Heart left ventricle (tissue), 13 donors: ENCODE results near the gene FYN.

Source experiments
- POLR2A ChIP-seq, 2 donors: fragments of 450-650 bp; IDR thresholded peaks; one replicate each; pipeline ENCODE4 v1.6.1; 2017; ENCODE audit warnings: antibody characterized with exemption in 2 of 2, mild to moderate bottlenecking in 2 of 2, moderate library complexity in 2 of 2
- TF ChIP-seq, protein P1 (sequence below), 12 donors: fragments of 200-600 bp; sonication (generic) in 4 of 12; IDR thresholded peaks; one replicate each; pipeline versions ENCODE4 v1.5.0 to v1.8.0; 2018 to 2022; ENCODE audit warnings: antibody characterized with exemption in 12 of 12, mild to moderate bottlenecking in 5 of 12
- donor health status: ischemic (EF 13 %, LVEDD 7.1; RV severe dilation, severe dysfunction).
- donor health status: DM: no; HTN: yes; CAD: no.
- donor health status: DM: no; HTN: no; CAD: no.
- donor health status: ischemic (EF 25% LVEDD 6.9; RV normal size, moderate dysfunction).
- donor health status: ischemic (EF 25% LVEDD 5.7; RV mildly dilated, moderate dysfunction).
- donor health status: ischemic (EF 35%, LVEDD 5.7; RV mildly dilated, moderate dysfunction).
- donor health status: nonischemic (EF 11% LVEDD 7.7; RV severe dilation, severe dysfunction).
- donor health status: DM: yes; HTN: yes; CAD: no.
- donor health status: PGD.
- donor health status: ischemic (EF 29% LVEDD 5.4; RV normal size, mild dysfunction).
- donor health status: nonischemic (EF 23%, LVEDD 6.1; RV moderate dilation, normal function).

DNA sequence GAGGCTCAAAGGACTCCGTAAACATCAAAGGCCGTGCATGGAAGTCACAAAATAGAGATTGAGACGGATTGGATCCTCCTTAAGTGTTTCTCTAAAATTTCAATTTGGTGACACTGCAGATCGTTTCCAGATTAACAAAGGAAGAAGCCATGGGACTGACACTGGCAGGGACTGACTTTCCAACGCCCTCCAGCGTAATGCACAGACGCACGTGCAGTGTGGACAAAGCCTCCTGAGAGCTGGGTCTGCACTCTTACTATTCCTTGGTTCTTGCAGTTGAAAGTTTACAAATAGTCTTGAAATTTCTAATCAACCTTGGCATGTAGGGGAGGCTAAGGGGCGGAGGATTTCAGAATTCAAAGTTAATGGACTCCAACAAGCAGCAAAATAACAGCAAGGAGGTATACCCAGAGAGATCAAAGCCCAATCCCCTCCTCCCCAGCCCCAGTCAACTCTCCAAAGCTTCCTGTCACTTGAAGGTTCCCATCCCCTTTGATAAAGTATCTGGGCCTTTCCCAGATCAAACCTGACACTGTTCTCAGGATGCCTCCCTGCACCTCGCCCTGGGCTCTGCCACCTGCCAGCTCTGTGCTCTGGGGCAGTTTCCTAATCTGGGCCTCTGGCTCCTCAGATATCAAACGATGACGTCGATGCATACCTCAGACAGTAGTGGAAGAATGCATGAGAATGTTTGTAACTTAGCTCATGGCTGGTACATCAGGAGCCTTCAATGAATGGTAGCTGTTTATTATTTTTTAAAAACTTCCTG lies 161.1 kb downstream of the FYN start:
- TF ChIP-seq, protein P1, sequence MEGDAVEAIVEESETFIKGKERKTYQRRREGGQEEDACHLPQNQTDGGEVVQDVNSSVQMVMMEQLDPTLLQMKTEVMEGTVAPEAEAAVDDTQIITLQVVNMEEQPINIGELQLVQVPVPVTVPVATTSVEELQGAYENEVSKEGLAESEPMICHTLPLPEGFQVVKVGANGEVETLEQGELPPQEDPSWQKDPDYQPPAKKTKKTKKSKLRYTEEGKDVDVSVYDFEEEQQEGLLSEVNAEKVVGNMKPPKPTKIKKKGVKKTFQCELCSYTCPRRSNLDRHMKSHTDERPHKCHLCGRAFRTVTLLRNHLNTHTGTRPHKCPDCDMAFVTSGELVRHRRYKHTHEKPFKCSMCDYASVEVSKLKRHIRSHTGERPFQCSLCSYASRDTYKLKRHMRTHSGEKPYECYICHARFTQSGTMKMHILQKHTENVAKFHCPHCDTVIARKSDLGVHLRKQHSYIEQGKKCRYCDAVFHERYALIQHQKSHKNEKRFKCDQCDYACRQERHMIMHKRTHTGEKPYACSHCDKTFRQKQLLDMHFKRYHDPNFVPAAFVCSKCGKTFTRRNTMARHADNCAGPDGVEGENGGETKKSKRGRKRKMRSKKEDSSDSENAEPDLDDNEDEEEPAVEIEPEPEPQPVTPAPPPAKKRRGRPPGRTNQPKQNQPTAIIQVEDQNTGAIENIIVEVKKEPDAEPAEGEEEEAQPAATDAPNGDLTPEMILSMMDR (IDR thresholded peaks at IDR 0.05): no peak
- no peak for TF ChIP-seq POLR2A (IDR thresholded peaks at IDR 0.05)
